ENCODE results near the gene CHCHD10.

- TF ChIP-seq, protein P1, sequence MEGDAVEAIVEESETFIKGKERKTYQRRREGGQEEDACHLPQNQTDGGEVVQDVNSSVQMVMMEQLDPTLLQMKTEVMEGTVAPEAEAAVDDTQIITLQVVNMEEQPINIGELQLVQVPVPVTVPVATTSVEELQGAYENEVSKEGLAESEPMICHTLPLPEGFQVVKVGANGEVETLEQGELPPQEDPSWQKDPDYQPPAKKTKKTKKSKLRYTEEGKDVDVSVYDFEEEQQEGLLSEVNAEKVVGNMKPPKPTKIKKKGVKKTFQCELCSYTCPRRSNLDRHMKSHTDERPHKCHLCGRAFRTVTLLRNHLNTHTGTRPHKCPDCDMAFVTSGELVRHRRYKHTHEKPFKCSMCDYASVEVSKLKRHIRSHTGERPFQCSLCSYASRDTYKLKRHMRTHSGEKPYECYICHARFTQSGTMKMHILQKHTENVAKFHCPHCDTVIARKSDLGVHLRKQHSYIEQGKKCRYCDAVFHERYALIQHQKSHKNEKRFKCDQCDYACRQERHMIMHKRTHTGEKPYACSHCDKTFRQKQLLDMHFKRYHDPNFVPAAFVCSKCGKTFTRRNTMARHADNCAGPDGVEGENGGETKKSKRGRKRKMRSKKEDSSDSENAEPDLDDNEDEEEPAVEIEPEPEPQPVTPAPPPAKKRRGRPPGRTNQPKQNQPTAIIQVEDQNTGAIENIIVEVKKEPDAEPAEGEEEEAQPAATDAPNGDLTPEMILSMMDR (IDR thresholded peaks at IDR 0.05): no peak
- TF ChIP-seq FOXJ3 (CRISPR knock-in tag; IDR thresholded peaks at IDR 0.05; ENCODE audit: borderline replicate concordance): no peak
- no peak for TF ChIP-seq ATF2 (CRISPR knock-in tag; IDR thresholded peaks at IDR 0.05; ENCODE audit: borderline replicate concordance, low read depth)
- TF ChIP-seq, protein P2, sequence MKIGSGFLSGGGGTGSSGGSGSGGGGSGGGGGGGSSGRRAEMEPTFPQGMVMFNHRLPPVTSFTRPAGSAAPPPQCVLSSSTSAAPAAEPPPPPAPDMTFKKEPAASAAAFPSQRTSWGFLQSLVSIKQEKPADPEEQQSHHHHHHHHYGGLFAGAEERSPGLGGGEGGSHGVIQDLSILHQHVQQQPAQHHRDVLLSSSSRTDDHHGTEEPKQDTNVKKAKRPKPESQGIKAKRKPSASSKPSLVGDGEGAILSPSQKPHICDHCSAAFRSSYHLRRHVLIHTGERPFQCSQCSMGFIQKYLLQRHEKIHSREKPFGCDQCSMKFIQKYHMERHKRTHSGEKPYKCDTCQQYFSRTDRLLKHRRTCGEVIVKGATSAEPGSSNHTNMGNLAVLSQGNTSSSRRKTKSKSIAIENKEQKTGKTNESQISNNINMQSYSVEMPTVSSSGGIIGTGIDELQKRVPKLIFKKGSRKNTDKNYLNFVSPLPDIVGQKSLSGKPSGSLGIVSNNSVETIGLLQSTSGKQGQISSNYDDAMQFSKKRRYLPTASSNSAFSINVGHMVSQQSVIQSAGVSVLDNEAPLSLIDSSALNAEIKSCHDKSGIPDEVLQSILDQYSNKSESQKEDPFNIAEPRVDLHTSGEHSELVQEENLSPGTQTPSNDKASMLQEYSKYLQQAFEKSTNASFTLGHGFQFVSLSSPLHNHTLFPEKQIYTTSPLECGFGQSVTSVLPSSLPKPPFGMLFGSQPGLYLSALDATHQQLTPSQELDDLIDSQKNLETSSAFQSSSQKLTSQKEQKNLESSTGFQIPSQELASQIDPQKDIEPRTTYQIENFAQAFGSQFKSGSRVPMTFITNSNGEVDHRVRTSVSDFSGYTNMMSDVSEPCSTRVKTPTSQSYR (CRISPR knock-in tag; IDR thresholded peaks at IDR 0.05): no peak
- TF ChIP-seq RELA (CRISPR knock-in tag; IDR thresholded peaks at IDR 0.05; ENCODE audit: borderline replicate concordance): no peak
- TF ChIP-seq ERG (CRISPR knock-in tag; IDR thresholded peaks at IDR 0.05): no peak
- TF ChIP-seq ZNF263 (CRISPR knock-in tag; IDR thresholded peaks at IDR 0.05; ENCODE audit: low read depth): no peak
- no peak; the same call in 1 of the 2 replicates for TF ChIP-seq MAX (CRISPR knock-in tag; IDR thresholded peaks at IDR 0.05)
- no peak for TF ChIP-seq IRF2 (CRISPR knock-in tag; IDR thresholded peaks at IDR 0.05; ENCODE audit: borderline replicate concordance, low read depth)
- no peak for TF ChIP-seq ZNF219 (CRISPR knock-in tag; IDR thresholded peaks at IDR 0.05; ENCODE audit: borderline replicate concordance)
- TF ChIP-seq TCF7 (CRISPR knock-in tag; IDR thresholded peaks at IDR 0.05; ENCODE audit: low read depth): no peak
Observed at GRCh38 chr22:23763579-23763945, 4.2 kb downstream of the CHCHD10 start.
